Astrocyte (in vitro differentiated cells and primary cell): ENCODE data around the gene OR13D1. TPM values are rescaled to one million over a fixed set of nuclear protein-coding genes. Genes with fewer than 3 reads are reported as not detected.
A peak's percentile ranks its signal among the peaks of the same experiment; 100 is the strongest.
"Not testable (repeated sequence)": the region's sequence is repeated elsewhere in the genome, so short reads cannot be mapped to it uniquely, and the experiment has no call there.

Source experiments
- DNase-seq: peaks from one replicate; pipeline ENCODE4 v3.0.0-alpha.2; 2010; ENCODE audit warnings: low read depth
- FAIRE-seq: peaks from 2 replicates; lab custom pipeline; 2011; peaks lifted over from hg19 to GRCh38; lab: Jason Lieb, UNC
- H2AFZ ChIP-seq: 2 replicates; pipeline ENCODE4 v1.6.0; 2012; ENCODE audit warnings: low read depth, low read length, inconsistent platforms
- H3K27ac ChIP-seq: 2 replicates; pipeline ENCODE4 v1.5.1; 2011; ENCODE audit warnings: low read depth, low read length, inconsistent platforms
- H3K27me3 ChIP-seq: 2 replicates; pipeline ENCODE4 v1.6.0; 2011; ENCODE audit warnings: low read length, inconsistent platforms; ENCODE audit not compliant: insufficient read depth
- H3K36me3 ChIP-seq: 2 replicates; pipeline ENCODE4 v1.5.1; 2011; ENCODE audit warnings: low read length, inconsistent platforms; ENCODE audit not compliant: insufficient read depth
- H3K4me1 ChIP-seq: 2 replicates; pipeline ENCODE4 v1.5.1; 2011; ENCODE audit warnings: low read length, inconsistent platforms; ENCODE audit not compliant: insufficient read depth
- H3K4me2 ChIP-seq: 2 replicates; pipeline ENCODE4 v1.6.0; 2012; ENCODE audit warnings: low read length, inconsistent platforms
- H3K4me3 ChIP-seq: 2 replicates; pipeline ENCODE4 v1.5.1; 2011; ENCODE audit warnings: low read depth, mild to moderate bottlenecking, low read length, inconsistent platforms; ENCODE audit not compliant: insufficient read depth
- H3K79me2 ChIP-seq: 2 replicates; pipeline ENCODE4 v1.6.0; 2012; ENCODE audit warnings: mild to moderate bottlenecking, low read length, inconsistent platforms; ENCODE audit not compliant: insufficient read depth
- H3K9ac ChIP-seq: 2 replicates; pipeline ENCODE4 v1.6.0; 2012; ENCODE audit warnings: mild to moderate bottlenecking, low read length, inconsistent platforms
- H3K9me3 ChIP-seq: 2 replicates; pipeline ENCODE4 v1.5.1; 2012; ENCODE audit warnings: low read depth, mild to moderate bottlenecking, low read length, inconsistent platforms; ENCODE audit not compliant: insufficient read depth
- H4K20me1 ChIP-seq: 2 replicates; pipeline ENCODE4 v1.6.0; 2012; ENCODE audit warnings: low read length, inconsistent platforms; ENCODE audit not compliant: insufficient read depth
- H3K27ac Mint-ChIP-seq: one replicate; pipeline ENCODE4 v1.8.0; 2021; ENCODE audit warnings: mild to moderate bottlenecking, mixed read lengths; ENCODE audit not compliant: unreplicated experiment
- H3K27me3 Mint-ChIP-seq: one replicate; pipeline ENCODE4 v1.8.0; 2021; ENCODE audit warnings: low read depth, mixed read lengths; ENCODE audit not compliant: unreplicated experiment
- H3K36me3 Mint-ChIP-seq: one replicate; pipeline ENCODE4 v1.8.0; 2021; ENCODE audit warnings: low read depth, mixed read lengths; ENCODE audit not compliant: unreplicated experiment
- H3K4me1 Mint-ChIP-seq: one replicate; pipeline ENCODE4 v1.8.0; 2021; ENCODE audit warnings: low read depth, mixed read lengths; ENCODE audit not compliant: unreplicated experiment
- H3K4me3 Mint-ChIP-seq: one replicate; pipeline ENCODE4 v1.8.0; 2021; ENCODE audit warnings: mild to moderate bottlenecking, moderate library complexity, mixed read lengths; ENCODE audit not compliant: unreplicated experiment
- H3K9me3 Mint-ChIP-seq: one replicate; pipeline ENCODE4 v1.8.0; 2021; ENCODE audit warnings: mild to moderate bottlenecking, mixed read lengths; ENCODE audit not compliant: unreplicated experiment
- EZH2 ChIP-seq: IDR thresholded peaks from 2 replicates; pipeline ENCODE4 v1.6.1; 2012; ENCODE audit warnings: mild to moderate bottlenecking, low read length, inconsistent platforms; ENCODE audit not compliant: insufficient read depth
- total RNA-seq: library from RNA; stranded (reverse); gene quantifications from 2 replicates; pipeline ENCODE4 v1.2.1, GENCODE V29; 2021
- TF ChIP-seq, protein P1 (sequence below): IDR thresholded peaks from 2 replicates; pipeline ENCODE4 v1.5.1; 2011; ENCODE audit warnings: low read depth, mild to moderate bottlenecking, inconsistent platforms, low read length, moderate library complexity; ENCODE audit not compliant: insufficient read depth

OR13D1 gene
- total RNA-seq, 1 donor from 2014 or later = not detected

DNA sequence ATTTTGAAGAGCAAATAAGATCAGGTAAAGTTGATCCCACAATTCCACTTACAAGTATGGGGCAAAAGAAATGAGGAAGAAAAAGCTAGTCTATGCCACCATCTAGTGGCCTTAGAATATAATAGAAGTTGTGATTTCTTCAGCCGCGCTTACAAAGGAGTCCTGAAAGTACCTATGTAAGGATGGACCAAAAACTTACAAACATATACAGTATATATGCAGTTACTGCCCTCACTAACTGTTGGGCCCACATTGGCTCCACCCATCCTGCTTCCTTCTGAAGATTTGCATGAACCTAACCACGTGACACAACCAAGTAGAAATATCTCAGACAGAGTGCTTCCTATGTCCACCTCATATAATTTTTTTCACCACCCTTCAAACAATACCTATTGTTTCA, 11.7 kb upstream of the OR13D1 start:
- FAIRE-seq (no peak), DNase-seq (peak; percentile 22)
- Mint-ChIP-seq H3K36me3 (no peaks in the 10 kb centered on the region), H3K27me3 (no peaks in the 10 kb centered on the region), H3K4me1 (peaks cover 1% of the 10 kb centered on the region), H3K9me3 (no peaks in the 10 kb centered on the region), H3K27ac (no peak overlapping the region), H3K4me3 (no peak overlapping the region)
- Histone ChIP-seq H3K4me3 (no peak overlapping the region), H3K4me2 (no peak overlapping the region), H3K27me3 (no peaks in the 10 kb centered on the region), H3K9me3 (no peaks in the 10 kb centered on the region), H3K9ac (no peak overlapping the region), H3K79me2 (no peaks in the 10 kb centered on the region), H3K36me3 (no peaks in the 10 kb centered on the region), H2AFZ (no peak overlapping the region), H4K20me1 (no peaks in the 10 kb centered on the region), H3K4me1 (no peaks in the 10 kb centered on the region), H3K27ac (no peak overlapping the region)
- no peak for TF ChIP-seq EZH2
- TF ChIP-seq, protein P1, sequence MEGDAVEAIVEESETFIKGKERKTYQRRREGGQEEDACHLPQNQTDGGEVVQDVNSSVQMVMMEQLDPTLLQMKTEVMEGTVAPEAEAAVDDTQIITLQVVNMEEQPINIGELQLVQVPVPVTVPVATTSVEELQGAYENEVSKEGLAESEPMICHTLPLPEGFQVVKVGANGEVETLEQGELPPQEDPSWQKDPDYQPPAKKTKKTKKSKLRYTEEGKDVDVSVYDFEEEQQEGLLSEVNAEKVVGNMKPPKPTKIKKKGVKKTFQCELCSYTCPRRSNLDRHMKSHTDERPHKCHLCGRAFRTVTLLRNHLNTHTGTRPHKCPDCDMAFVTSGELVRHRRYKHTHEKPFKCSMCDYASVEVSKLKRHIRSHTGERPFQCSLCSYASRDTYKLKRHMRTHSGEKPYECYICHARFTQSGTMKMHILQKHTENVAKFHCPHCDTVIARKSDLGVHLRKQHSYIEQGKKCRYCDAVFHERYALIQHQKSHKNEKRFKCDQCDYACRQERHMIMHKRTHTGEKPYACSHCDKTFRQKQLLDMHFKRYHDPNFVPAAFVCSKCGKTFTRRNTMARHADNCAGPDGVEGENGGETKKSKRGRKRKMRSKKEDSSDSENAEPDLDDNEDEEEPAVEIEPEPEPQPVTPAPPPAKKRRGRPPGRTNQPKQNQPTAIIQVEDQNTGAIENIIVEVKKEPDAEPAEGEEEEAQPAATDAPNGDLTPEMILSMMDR = peak; percentile 51

DNA sequence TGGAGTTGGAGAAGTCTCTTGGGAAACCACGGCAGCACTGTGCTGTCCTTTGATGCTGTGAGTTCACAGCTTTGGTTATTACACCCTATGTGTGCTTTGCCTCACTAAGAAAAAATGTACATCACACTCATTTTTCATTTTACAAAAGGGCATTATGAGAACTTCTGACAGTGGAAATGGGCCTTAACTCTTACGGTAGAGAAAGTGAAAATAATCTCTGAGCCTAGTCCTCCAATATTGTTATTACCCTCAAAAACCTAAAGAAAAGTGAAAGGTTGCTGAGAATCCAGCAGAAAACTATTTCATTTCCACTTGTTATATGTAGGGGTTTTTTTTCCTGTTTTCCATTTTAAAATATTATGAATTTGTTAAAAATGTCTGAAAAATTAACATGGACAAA, 8.2 kb upstream of the OR13D1 start:
- H3K4me1 Mint-ChIP-seq = peaks cover 1% of the 10 kb centered on the region
- TF ChIP-seq, protein P1 = no peak
- TF ChIP-seq EZH2 = no peak
- no peak overlapping the region for H3K27ac Mint-ChIP-seq
- DNase-seq = no peak
- Histone ChIP-seq H3K27me3 (no peaks in the 10 kb centered on the region), H4K20me1 (no peaks in the 10 kb centered on the region), H3K4me1 (no peaks in the 10 kb centered on the region), H3K4me3 (no peak overlapping the region), H3K27ac (no peak overlapping the region), H3K9me3 (no peaks in the 10 kb centered on the region), H3K36me3 (no peaks in the 10 kb centered on the region), H3K9ac (no peak overlapping the region), H3K4me2 (no peak overlapping the region), H2AFZ (no peak overlapping the region), H3K79me2 (no peaks in the 10 kb centered on the region)
- no peaks in the 10 kb centered on the region for H3K27me3 Mint-ChIP-seq
- H3K9me3 Mint-ChIP-seq = no peaks in the 10 kb centered on the region
- FAIRE-seq = no peak
- H3K4me3 Mint-ChIP-seq = no peak overlapping the region
- no peaks in the 10 kb centered on the region for H3K36me3 Mint-ChIP-seq

DNA sequence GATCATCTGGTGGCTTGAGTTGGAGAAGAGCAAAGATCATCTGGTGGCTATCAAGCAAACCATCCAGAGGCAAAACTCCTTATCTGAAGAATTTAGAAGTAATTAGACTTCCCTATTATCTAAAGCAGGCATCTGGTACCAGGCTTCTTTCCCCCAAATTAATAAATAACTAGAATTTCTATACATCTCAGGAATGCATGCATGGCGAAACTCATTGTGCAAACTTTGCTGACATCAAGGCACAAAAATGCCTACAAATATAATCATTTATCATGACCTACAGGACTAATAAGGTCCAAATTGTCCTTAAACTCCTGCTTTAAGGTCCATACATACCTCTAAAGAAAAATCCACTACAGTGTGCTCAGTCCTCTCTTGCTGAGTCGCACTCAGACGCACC, 6.0 kb downstream of the OR13D1 start:
- Mint-ChIP-seq H3K4me1 (no peaks in the 10 kb centered on the region), H3K36me3 (no peaks in the 10 kb centered on the region), H3K27ac (no peak overlapping the region), H3K27me3 (peaks cover 4% of the 10 kb centered on the region), H3K4me3 (no peak overlapping the region), H3K9me3 (peaks cover 5% of the 10 kb centered on the region)
- no peaks in the 10 kb centered on the region for H4K20me1 ChIP-seq
- H3K9ac ChIP-seq = no peak overlapping the region
- no peaks in the 10 kb centered on the region for H3K4me1 ChIP-seq
- no peak overlapping the region for H3K4me2 ChIP-seq
- no peaks in the 10 kb centered on the region for H3K36me3 ChIP-seq
- H3K27ac ChIP-seq = no peak overlapping the region
- no peaks in the 10 kb centered on the region for H3K79me2 ChIP-seq
- H2AFZ ChIP-seq = no peak overlapping the region
- TF ChIP-seq EZH2 = no peak
- TF ChIP-seq, protein P1 = no peak
- DNase-seq (no peak), FAIRE-seq (no peak)
- H3K4me3 ChIP-seq = no peak overlapping the region
- no peaks in the 10 kb centered on the region for H3K9me3 ChIP-seq
- H3K27me3 ChIP-seq = no peaks in the 10 kb centered on the region

DNA sequence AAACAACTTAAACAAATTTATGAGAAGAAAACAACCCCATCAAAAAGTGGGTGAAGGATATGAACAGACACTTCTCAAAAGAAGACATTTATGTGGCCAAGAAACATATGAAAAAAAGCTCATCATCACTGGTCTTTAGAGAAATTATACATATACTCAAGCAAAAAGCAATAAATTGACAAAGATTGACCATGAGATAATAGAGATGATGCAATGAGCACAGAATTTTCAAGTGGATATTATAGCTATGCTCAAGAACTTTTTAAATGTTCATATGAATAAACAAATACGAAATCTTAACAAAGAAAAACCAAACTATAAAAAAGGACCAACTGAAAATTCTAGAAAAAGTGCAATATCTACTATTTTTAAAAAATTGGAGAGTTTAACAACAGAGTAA, 14.4 kb downstream of the OR13D1 start:
- H4K20me1 ChIP-seq, H3K4me1 Mint-ChIP-seq, H3K4me2 ChIP-seq, H3K36me3 Mint-ChIP-seq, H3K9me3 ChIP-seq, H3K27me3 ChIP-seq, H3K4me3 Mint-ChIP-seq, H3K27me3 Mint-ChIP-seq, H3K27ac ChIP-seq, H3K4me1 ChIP-seq, FAIRE-seq, H2AFZ ChIP-seq, H3K36me3 ChIP-seq, DNase-seq, H3K9ac ChIP-seq, H3K79me2 ChIP-seq, H3K4me3 ChIP-seq, H3K27ac Mint-ChIP-seq: not testable (repeated sequence)
- H3K9me3 Mint-ChIP-seq = peaks cover 13% of the 10 kb centered on the region
